Activated CD8-positive, alpha-beta T cell treated with anti-CD3 and anti-CD28 coated beads for 36 hours (primary cell): ENCODE data around the gene PPIL6. TPM values are rescaled to one million over a fixed set of nuclear protein-coding genes. Genes with fewer than 3 reads are reported as not detected.

Experiments used
- ATAC-seq: fragments of 200-7000 bp; cut with Tn5 transposase; one replicate; pipeline ENCODE4 v1.10.0; 2021; ENCODE audit warnings: mild to moderate bottlenecking, moderate library complexity
- CTCF ChIA-PET: fragments of 350-600 bp; sonication (Branson Sonifier 250); formaldehyde crosslinking; loops from one replicate; lab custom pipeline; 2021; ENCODE audit warnings: antibody characterized with exemption; lab: Charles Lee
- POLR2A ChIA-PET: fragments of 350-600 bp; sonication (Branson Sonifier 250); formaldehyde crosslinking; loops from one replicate; lab custom pipeline; 2021; ENCODE audit warnings: antibody characterized with exemption; lab: Charles Lee
- DNase-seq: peaks from one replicate; pipeline ENCODE4 v3.0.0-alpha.2; 2020
- H3K27ac Mint-ChIP-seq: one replicate; pipeline ENCODE4 v1.8.0; 2021; ENCODE audit warnings: mild to moderate bottlenecking, mixed read lengths
- H3K27me3 Mint-ChIP-seq: one replicate; pipeline ENCODE4 v1.8.0; 2021; ENCODE audit warnings: mixed read lengths
- H3K36me3 Mint-ChIP-seq: one replicate; pipeline ENCODE4 v1.8.0; 2021; ENCODE audit warnings: low read depth, mixed read lengths
- H3K4me1 Mint-ChIP-seq: one replicate; pipeline ENCODE4 v1.8.0; 2021; ENCODE audit warnings: low read depth, mixed read lengths
- H3K4me3 Mint-ChIP-seq: one replicate; pipeline ENCODE4 v1.8.0; 2021; ENCODE audit warnings: mild to moderate bottlenecking, moderate library complexity, mixed read lengths
- H3K9me3 Mint-ChIP-seq: one replicate; pipeline ENCODE4 v1.8.0; 2021; ENCODE audit warnings: mixed read lengths
- CTCF ChIP-seq: fragments of 200-600 bp; IDR thresholded peaks from one replicate; pipeline ENCODE4 v1.8.0; 2022; ENCODE audit warnings: antibody characterized with exemption, mild to moderate bottlenecking
- intact Hi-C: fragments of 100-400 bp; cut with micrococcal nuclease; formaldehyde crosslinking; loops from one replicate; pipeline ENCODE4 v1.10.0; 2022
- total RNA-seq, 2 experiments: library from RNA; stranded (reverse); gene quantifications; one replicate each; pipeline ENCODE4 v1.2.3, GENCODE V29; 2021

The PPIL6 gene
- total RNA-seq, 2 experiments from 2014 or later: 0.27 to 0.38 TPM

DNA sequence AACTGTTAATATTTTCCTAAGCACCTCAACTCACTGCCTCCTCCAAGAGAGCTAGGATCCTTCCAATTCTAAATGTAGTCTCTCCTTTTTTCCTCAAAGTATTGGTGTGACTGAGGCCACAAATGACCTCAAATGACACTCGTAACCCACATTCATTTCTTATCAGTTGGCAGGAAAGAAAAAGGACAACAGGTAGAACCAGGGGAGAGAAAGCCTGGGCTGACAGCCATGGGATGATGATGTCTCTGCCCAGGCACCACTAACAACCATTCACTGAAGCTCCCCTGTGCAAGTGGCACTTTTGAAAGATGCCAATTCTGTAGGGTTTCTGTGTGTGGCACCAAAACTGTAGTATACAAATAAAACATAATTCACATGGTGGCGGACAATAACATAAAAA, 35.2 kb upstream of the PPIL6 start:
- ChIA-PET CTCF (no interaction called here), POLR2A (interaction anchor here (1.0 to 2.1 kb wide), 4 partner anchors 12 to 94 kb away, joined by 4 to 10 read pairs (median 4); partner anchors contain the start of genes CD164 and MICAL1)
- Mint-ChIP-seq H3K27me3 (no peaks in the 10 kb centered on the region), H3K36me3 (peaks cover 84% of the 10 kb centered on the region), H3K4me3 (no peak overlapping the region), H3K9me3 (no peaks in the 10 kb centered on the region), H3K4me1 (peaks cover 82% of the 10 kb centered on the region), H3K27ac (no peak overlapping the region)
- no peak for TF ChIP-seq CTCF
- no peak for DNase-seq
- ATAC-seq: no peak
- intact Hi-C loops: no loop called here

DNA sequence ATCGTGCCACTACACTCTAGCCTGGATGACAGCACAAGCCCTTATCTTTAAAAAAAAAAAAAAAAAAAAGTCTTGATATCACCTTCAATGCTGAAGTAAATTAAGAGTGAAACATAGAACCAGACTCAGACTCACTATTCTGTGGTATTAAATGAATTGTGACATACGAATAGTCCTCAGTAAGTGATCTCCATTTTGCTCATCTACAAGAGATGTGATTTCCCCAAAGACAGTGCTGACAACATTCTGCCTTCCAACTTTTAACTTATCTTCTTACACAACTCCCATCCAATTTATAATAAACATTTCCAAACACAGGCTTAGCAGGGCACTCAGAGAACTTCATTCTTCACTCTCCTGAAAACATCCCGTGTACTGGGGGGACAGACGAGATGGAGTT, 34.6 kb upstream of the PPIL6 start:
- peak overlapping the region; percentile 76 for H3K27ac Mint-ChIP-seq
- no peak overlapping the region for H3K4me3 Mint-ChIP-seq

DNA sequence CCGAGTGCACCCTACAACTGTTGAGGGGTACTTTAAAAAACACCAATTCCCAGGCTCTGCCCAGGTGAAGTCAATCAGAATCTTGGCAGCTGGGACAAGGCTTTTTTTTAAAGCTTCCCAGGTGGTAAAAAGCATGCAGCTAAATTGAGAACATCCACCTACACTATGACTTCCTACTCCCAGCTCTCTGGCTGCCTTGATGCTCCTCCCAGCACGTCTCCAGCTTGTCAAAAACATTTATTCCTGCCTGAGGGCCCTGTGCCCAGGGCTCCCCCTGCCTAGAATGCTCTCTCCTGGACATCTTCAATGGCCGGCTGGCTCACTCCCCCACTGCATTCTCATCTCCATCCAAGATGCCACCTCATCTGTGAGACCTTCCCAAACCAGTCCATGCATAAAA, 32.7 kb upstream of the PPIL6 start:
- H3K9me3 Mint-ChIP-seq: no peaks in the 10 kb centered on the region
- H3K27me3 Mint-ChIP-seq: no peaks in the 10 kb centered on the region
- intact Hi-C loops: no loop called here
- peaks cover 78% of the 10 kb centered on the region for H3K36me3 Mint-ChIP-seq
- ChIA-PET POLR2A (interaction anchor here (1.0 to 1.3 kb wide), 2 partner anchors 9 to 15 kb away, joined by 4 to 6 read pairs; partner anchors contain the start of gene ZBTB24), CTCF (interaction anchor here (1.0 to 2.3 kb wide), 3 partner anchors 8 to 16 kb away, joined by 3 to 10 read pairs (median 6); no protein-coding TSS in a partner anchor)
- no peak for TF ChIP-seq CTCF
- no peak overlapping the region for H3K4me3 Mint-ChIP-seq
- ATAC-seq: no peak
- peak overlapping the region; percentile 53 for H3K27ac Mint-ChIP-seq
- H3K4me1 Mint-ChIP-seq: peaks cover 77% of the 10 kb centered on the region
- DNase-seq: no peak

More for the DNA sequence above, 34.6 kb upstream of the PPIL6 start:
- H3K27me3 Mint-ChIP-seq: no peaks in the 10 kb centered on the region
- DNase-seq (no peak), ATAC-seq (peak; percentile 17)
- intact Hi-C loops: no loop called here
- H3K36me3 Mint-ChIP-seq: peaks cover 85% of the 10 kb centered on the region
- no peak for TF ChIP-seq CTCF
- POLR2A ChIA-PET: interaction anchor here (1.7 to 2.1 kb wide), 2 partner anchors 11 to 93 kb away, joined by 5 to 10 read pairs; partner anchors contain the start of gene CD164
- no peaks in the 10 kb centered on the region for H3K9me3 Mint-ChIP-seq
- H3K4me1 Mint-ChIP-seq: peaks cover 84% of the 10 kb centered on the region
- CTCF ChIA-PET: no interaction called here

- no peak for TF ChIP-seq CTCF
- intact Hi-C loops: no loop called here
- H3K36me3 Mint-ChIP-seq: peaks cover 79% of the 10 kb centered on the region
- peaks cover 76% of the 10 kb centered on the region for H3K4me1 Mint-ChIP-seq
- no peaks in the 10 kb centered on the region for H3K9me3 Mint-ChIP-seq
- DNase-seq (no peak), ATAC-seq (peak; percentile 41)
- no peaks in the 10 kb centered on the region for H3K27me3 Mint-ChIP-seq
- ChIA-PET CTCF (interaction anchor here (1.0 to 2.3 kb wide), 3 partner anchors 8 to 15 kb away, joined by 3 to 10 read pairs (median 6); no protein-coding TSS in a partner anchor), POLR2A (interaction anchor here (0.6 to 1.3 kb wide), 3 partner anchors 10 to 398 kb away, joined by 3 to 6 read pairs (median 4); partner anchors contain the start of gene ZBTB24)
- H3K4me3 Mint-ChIP-seq: no peak overlapping the region
- peak overlapping the region; percentile 53 for H3K27ac Mint-ChIP-seq
Observed at GRCh38 chr6:109472132-109472995, 31.9 kb upstream of the PPIL6 start.
